Right ventricle myocardium inferior (tissue), 1 donor: ENCODE data around the gene LMTK3. TPM values are rescaled to one million over a fixed set of nuclear protein-coding genes. Genes with fewer than 3 reads are reported as not detected.
"Not testable (repeated sequence)": the region's sequence is repeated elsewhere in the genome, so short reads cannot be mapped to it uniquely, and the experiment has no call there.

Source experiments
- ATAC-seq: fragments of 200-7000 bp; cut with Tn5 transposase; one replicate; pipeline ENCODE4 v1.9.1; 2020; ENCODE audit warnings: mild to moderate bottlenecking, moderate library complexity
- DNase-seq: peaks from one replicate; pipeline ENCODE4 v3.0.0; 2021; ENCODE audit errors: missing footprints
- intact Hi-C: fragments of 100-400 bp; cut with DNase I; formaldehyde crosslinking; loops from one replicate; pipeline ENCODE4 v1.11.0; 2022
- total RNA-seq: library from RNA; stranded (reverse); fragmentation: NEBNext Ultra II Directional; extraction: Animal tissue kit (Norgen Biotek cat#: 25700); gene quantifications from one replicate; pipeline ENCODE4 v1.2.1, GENCODE V29; 2021
- donor health status: DM: no; HTN: yes; CAD: no; lungs with severe emphysema.

The LMTK3 gene
- total RNA-seq, 1 donor from 2014 or later: 0.70 TPM

DNA sequence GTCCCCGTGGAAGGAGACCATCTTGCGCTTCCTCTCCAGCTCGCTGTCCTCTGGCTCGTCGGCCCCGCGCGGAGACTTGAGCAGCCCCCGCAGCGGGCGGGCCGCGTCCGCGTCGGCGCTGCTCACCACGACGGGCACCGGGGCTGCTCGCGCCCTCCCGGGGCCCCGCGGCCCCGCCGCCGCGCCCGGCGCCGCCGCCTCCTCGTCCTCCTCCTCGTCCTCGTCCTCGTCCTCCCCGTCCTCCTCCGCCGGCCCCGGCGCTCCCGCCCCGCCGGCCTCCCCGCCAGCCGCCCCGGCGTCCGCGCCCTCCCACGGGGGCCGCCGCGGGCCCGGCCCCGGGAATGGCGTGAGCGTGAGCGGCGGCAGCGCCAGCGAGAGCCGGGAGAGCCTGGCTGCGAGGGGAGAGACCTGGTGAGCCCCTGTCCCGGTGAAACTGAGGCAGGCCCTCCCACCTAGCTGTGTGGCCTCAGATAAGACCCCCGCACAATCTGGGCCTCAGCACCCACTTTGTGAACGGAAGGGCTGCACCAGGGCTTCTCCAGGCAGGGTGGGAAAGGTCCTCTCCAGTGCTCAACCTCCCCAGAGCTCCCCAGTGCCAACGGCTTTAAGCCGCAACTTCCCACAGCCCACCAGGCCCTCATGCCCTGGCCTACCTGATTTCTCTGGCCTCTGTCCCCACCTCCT is 17.8 kb downstream of the LMTK3 start:
- ATAC-seq (peak; percentile 0), DNase-seq (peak; percentile 62)
- intact Hi-C loops: no loop called here

DNA sequence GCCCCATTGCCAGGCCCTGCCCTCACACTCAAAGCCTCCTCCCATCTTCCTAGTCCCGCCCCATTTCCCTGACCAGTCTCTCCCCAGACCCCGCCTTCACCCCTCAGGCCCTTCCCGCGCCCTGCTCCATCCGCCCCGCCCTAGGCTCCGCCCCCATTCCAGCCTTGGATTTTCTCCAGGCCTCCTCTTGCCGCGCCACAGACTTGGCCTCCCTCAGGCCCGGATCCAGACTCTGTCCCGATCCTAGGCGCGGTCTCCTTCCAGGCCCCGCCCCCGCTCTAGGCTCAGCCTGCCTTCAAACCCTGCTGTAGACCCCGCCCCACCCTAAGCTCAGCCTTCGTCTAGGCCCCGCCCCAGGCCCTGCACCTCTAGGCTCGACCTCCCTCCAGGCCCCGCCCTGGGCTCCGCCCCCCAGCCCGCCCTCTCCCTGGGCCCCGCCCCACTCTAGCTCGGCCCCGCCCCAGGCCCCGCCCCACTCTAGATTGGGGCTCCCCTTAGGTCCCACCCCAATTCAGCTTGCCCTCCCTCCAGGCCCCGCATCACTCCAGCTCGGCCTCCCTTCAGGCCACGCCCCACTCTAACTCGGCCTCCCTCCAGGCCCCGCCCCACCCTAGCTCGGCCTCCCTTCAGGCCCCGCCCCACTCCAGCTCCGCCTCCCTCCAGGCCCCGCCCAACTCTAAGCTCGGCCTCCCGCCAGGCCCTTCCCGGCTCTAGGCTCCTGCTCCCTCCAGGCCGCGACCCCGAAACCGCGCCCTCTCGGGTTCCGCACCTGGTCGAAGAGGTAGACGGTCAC is 18.5 kb downstream of the LMTK3 start:
- intact Hi-C loops: no loop called here
- DNase-seq (peak; percentile 96), ATAC-seq (peak; percentile 89)

DNA sequence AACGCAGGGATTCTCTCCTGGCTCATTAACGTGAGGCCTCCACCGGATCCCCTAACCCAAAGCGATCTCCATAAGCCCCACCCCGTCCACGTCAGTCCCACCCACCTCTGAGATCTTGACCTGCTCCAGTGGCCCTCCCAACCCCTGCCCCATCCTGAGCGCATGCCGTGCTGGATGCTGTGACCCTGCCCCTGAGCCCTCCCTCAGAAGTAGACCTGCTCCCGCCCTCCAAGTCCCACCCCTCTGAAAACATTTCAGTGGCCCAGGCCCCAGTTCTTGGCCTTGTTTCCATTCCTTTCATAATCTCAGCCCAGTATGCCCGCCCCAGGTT is 19.9 kb downstream of the LMTK3 start:
- intact Hi-C loops: no loop called here
- DNase-seq (peak; percentile 63), ATAC-seq (no peak)

DNA sequence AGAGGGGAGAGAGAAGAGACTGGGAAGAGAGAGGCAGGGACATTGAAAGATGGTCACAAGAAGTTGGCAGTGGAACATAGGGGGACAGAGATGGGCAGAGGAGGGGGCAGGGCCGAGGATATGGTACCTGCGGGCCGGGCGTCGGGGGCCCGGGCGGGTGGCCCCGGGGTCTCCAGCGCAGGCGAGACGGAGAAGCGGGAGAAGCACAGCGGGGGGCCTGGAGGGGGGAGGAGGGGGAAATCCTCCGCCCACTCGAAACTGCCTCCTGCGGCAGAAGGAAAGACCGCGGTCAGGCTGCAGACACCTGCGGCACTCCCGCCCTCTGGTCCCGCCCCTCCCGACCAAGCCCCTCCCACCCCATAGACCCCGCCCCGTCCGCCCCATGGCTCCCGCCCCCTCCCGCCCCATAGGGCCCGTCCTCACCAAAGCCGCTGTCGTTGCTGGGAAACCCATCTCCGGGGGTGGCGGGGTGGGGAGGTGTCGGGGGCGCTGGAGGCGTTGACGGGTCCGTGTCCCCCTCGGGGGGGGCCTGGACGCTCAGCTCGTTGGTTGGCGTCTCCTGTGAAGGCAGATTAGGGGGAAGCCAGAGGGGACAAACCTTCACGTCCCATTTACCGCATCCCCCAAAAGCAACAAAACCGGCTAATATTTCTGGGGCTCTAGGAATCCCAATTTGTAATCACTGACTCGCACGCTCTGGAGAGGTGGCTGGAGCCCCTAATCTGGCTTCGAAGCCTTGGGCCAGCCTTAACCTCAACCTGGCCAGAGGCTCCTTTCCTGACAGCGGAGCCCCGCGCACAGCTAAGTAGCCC is 20.4 kb downstream of the LMTK3 start:
- ATAC-seq (no peak), DNase-seq (peak; percentile 49)
- intact Hi-C loops: no loop called here

DNA sequence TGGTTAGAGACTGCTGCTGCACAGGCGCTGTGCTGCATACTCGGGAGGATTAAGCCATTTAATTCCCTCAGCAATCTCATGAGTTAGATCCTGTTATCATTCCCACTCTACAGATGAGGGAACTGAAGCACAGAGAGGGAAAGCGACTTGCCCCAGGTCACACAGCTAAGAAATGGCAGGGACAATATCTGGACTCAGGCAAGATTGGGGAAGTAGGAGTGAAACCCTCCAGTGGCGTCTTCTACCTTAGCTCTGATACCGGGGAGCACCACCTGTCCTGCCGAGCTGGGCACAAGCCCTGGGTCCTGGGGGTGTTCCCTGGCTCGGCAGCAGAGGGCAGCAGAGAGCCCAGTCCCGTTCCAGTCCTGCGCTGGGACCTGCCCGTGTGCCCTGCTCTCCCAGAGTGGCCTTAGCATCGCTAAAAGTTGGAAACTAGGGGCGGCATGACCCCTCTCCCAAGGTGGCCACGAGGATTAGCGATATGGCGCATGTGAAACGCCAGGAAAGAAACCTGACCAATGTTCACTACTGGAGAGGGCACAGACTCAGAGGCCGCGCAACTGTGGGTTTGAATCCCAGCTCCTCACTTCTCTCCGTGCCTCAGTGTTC is 21.9 kb downstream of the LMTK3 start:
- intact Hi-C loops: loop anchor here (1.0 to 10.0 kb wide), 3 partner anchors 95 to 225 kb away; partner anchors contain the start of gene EMP3
- no peak for ATAC-seq
- peak; percentile 87 for DNase-seq

DNA sequence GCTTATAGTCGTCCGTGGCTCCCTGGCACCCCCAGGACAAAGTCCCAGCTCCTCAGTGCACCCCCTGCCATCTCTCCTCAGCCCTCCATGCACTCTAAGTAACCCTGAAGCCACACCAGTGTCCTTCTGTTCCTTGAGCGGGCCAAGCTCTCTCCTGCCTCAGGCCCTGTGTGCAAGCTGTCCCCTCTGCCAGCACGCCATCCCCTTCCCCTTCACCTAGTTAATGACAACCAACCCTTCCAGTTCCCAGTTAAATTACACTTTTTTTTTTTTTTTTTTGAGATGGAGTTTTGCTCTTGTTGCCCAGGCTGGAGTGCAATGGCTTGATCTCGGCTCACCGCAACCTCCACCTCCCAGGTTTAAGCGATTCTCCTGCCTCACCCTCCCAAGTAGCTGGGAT is 23.2 kb downstream of the LMTK3 start:
- not testable (repeated sequence) for ATAC-seq
- intact Hi-C loops: loop anchor here (10.0 kb wide), 2 partner anchors 164 to 224 kb away; partner anchors contain the start of gene EMP3
- DNase-seq: peak; percentile 42

DNA sequence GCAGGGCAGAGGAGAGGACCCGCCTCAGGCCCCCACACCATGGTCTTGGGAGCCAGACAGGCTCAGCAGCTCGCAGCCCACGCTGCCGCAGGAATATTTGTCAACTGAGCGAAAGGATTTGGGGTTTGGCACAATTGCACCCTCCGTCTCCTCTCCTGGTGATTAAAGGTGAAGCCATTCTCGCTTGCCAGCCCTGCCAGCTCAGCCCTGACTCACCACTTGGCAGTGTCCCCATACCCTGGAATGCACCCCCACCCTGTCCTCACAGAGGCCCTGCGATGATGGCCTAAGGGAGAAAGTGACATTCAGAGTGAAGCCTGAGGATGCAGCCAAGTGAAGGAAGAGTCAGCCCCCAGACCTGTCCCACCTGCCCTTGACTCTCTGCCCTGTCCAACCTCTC is 23.7 kb downstream of the LMTK3 start:
- DNase-seq: peak; percentile 48
- intact Hi-C loops: loop anchor here (10.0 kb wide), 2 partner anchors 163 to 223 kb away; partner anchors contain the start of gene EMP3
- ATAC-seq: peak; percentile 24

DNA sequence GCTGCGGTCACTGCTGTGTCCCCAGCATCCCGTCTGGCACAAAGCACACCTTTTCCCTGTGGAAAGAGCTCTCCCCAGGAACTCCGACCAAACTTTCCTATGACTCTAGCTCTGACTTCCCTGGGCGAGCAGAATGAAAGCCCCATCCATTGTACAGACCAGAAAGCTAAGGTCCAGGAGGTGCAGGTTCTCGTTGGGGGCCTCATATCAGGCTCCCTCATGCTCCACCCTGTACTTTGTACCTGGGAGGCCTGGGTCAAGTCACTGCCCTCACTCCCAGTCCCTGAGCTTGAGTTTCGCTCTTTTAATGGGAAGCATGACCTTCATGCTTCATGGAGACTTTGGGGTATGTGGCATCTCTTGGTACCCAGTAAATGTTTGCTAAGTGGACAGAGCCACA is 24.1 kb downstream of the LMTK3 start:
- DNase-seq: no peak
- intact Hi-C loops: loop anchor here (10.0 kb wide), 2 partner anchors 163 to 223 kb away; partner anchors contain the start of gene EMP3
- no peak for ATAC-seq

DNA sequence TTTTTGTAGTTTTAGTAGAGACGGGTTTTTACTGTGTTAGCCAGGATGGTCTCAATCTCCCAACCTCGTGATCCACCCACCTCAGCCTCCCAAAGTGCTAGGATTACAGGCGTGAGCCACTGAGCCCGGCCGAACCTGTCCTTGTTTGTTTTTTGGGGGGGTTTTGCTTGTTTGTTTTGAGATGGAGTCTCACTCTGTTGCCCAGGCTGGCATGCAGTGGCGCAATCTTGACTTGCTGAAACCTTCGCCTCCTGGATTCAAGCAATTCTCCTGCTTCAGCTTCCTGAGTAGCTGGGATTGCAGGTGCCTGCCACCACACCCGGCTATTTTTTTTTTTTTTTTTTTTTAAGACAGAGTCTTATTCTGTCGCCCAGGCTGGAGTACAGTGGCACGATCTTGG is 24.9 kb downstream of the LMTK3 start:
- peak; percentile 13 for DNase-seq
- not testable (repeated sequence) for ATAC-seq
- intact Hi-C loops: loop anchor here (10.0 kb wide), 2 partner anchors 162 to 222 kb away; partner anchors contain the start of gene EMP3

DNA sequence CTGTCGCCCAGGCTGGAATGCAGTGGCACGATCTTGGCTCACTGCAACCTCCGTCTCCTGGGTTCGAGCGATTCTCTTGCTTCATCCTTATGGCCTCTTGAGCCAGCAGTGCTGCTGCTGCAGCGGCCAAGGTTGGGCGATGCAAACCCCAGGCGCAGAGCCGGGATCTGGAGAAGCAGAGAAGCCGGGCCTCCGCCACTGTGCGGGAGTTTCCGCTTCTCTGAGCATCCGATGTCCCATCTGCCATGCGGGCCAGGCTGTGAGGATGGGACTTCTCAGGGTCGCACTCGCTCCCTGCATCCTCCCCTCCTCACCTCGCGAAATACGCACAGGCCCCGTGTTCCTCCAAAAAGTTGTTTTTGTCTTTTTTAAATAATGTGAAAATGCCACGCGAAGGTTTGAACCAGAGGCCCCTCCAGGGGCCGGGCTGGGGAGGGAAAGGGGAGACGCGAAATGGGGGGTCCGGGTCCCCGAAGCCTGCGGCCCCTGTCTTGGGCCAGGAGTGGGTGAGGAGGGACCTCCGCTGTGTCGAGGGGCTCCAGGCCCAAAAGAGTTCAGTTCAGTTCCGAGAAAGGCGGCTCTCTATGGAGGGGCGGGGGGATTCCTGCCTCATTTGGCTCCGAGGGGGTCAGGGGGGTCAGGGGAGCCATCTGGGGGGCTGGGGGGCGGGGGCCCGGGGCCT is 26.6 kb downstream of the LMTK3 start:
- DNase-seq (peak; percentile 31), ATAC-seq (no peak)
- intact Hi-C loops: loop anchor here (10.0 kb wide), 2 partner anchors 160 to 220 kb away; partner anchors contain the start of gene EMP3

DNA sequence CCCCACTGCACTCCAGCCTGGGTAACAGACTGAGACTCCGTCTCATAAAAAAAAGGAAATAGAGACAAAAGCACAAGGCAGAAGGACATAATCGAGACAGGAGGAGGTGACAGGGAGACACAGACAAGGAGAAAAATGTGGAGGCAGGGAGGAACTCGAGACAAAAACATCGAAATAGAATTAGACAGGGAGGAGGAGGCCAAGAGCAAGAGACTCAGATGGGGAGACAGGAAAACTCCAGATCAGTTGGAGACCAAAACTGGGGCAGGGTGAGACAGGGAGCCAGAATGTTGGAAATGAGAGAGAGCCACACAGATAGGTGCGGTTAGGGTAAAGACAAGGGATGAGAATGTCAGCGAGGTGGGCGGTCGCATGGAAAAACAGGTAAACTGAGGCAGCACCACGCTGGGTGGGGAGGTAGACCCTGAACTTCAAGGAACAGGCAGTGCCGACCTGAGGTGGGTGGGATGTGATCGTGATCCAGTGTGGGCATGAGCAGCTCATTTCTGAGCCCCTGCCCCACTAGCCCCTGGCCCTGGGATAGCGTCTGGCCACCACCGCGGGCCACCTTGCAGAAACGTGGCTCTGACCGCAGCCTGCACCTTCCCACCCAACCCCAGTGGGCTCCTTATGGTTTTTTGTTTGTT is 27.3 kb downstream of the LMTK3 start:
- peak; percentile 53 for DNase-seq
- intact Hi-C loops: loop anchor here (10.0 kb wide), 2 partner anchors 160 to 220 kb away; partner anchors contain the start of gene EMP3
- no peak for ATAC-seq

DNA sequence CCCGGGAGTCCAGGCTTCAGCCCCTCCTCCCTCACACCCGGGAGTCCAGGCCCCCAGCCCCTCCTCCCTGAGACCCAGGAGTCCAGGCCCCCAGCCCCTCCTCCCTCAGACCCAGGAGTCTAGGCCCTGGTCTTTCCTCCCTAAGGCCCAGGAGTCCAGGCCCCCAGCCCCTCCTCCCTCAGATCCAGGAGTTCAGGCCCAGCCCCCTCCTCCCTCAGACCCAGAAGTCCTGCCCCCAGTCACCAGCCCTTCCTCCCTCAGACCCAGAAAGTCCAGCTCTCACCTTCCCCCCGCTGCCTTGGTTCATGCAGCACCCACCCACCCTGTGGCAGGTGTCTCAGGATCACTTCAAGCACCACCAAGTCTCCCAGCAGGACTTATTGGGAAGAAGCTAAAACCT is 28.3 kb downstream of the LMTK3 start:
- ATAC-seq (no peak), DNase-seq (no peak)
- intact Hi-C loops: loop anchor here (10.0 kb wide), 2 partner anchors 158 to 218 kb away; partner anchors contain the start of gene EMP3

DNA sequence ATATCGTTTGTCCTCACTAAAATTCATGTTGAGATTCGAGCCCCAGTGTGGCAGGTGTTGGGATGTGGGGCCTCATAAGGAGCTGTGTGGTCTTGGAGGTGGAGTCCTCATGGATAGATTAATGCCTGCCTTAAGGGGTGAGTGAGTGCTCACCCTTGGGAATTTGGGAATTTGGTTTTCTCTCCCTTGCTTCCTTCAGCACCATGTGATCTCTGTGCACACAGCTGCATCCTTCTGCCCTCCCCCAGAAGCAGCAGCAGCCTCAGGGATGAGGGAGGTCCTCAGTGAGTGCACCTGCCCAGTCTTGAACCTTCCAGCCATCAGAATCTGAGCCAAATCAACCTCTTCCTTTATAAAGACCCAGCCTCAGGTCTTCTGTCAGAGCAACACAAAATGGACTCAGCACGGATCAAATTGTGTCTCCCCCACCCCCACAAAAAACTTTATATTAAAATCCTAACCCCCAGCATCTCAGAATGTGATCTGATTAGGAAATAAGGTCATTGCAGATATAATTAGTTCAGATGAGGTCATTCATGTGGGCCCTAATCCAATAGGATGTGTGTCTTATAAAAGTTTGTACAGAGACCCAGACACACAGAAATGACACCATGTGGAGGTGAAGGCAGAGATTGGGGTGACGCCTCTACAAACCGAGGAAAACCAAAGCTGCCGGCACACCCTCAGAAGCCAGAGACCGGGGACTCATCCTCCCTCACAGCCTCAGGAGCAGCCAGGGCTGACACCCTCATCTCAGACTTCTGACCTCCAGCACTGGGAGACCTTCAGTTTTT is 29.6 kb downstream of the LMTK3 start:
- DNase-seq: no peak
- ATAC-seq: no peak

DNA sequence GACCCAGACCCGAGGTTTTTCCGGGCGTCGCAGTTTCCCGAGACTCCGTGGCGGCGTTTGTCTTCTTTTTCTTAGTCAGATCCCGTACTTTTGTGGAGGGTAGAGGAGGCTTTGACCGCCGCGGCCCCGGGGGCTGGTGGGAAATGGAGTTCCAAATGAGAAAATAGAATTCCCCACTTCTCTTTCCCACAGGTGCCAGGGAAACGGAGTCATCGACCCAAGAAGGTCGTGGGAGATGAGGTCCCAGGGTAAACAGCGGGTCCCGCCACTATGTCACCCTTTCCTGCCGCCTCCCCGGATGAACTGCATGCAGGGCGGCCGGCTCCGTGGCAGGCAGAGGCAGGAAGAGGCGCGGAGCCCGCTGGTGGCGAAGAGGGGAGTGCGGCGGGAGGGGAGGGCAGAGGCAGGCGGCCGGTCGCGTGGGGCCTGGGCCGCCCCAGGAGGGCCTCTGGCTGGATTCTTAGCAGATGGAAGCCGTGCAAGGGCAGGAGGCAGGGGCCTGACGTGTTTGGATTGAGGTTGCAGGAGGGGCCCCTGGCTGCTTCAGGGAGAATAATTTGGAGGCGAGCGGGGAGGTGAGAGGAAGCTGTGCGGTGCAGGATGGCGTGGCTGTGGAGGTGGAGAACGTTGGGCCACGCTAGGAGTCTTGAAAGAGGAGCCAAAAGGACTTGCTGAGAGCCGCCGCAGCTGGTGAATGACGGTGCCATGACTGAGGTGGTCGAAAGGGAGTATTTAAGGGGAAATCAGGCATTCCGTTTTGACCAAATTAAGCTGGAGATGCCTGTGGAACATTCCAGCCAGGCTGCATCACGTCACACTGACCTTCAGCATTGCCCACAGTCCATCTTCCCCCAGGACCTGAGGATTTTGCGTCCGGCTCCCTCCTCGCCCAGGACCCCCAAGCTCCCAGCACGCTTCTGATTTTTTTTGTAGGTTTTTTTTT is 30.8 kb downstream of the LMTK3 start:
- intact Hi-C loops: loop anchor here (10.0 kb wide), 2 partner anchors 156 to 216 kb away; partner anchors contain the start of gene EMP3
- peak; percentile 69 for ATAC-seq
- DNase-seq: peak; percentile 85

More for the DNA sequence above, 29.6 kb downstream of the LMTK3 start:
- intact Hi-C loops: loop anchor here (10.0 kb wide), 2 partner anchors 157 to 217 kb away; partner anchors contain the start of gene EMP3

DNA sequence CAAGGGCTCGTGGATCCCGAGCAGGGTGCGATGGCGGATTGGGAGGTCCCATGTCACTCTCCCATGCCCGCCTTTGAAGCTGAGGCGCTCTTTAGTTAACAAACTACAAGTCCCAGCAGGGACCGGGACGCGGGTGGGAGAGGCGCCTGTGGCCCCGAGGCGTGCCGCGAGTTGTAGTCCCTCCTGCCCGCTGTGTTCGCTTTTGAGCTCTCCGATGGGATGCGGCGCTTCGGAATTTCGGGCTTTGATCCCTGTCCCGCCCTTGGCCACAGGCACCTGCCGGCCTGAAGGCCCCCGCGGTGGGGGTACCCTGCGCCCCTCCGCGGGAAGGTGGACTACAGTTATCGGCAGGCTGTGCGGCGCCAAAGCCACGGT is 31.5 kb downstream of the LMTK3 start:
- intact Hi-C loops: loop anchor here (10.0 kb wide), 2 partner anchors 155 to 215 kb away; partner anchors contain the start of gene EMP3
- DNase-seq (peak; percentile 83), ATAC-seq (peak; percentile 77)
